SK-N-SH treated with all-trans-retinoic acid at 6 μM for 48 hours (cell line): ENCODE results near the gene FAM131C.

ENCODE experiments used
- ATAC-seq: fragments of 200-7000 bp; cut with Tn5 transposase; 3 replicates; pipeline ENCODE4 v1.9.1; 2020; ENCODE audit warnings: mild to moderate bottlenecking, moderate library complexity
- ARNTL ChIP-seq: fragments of 450-650 bp; formaldehyde crosslinking; IDR thresholded peaks from 2 replicates; pipeline ENCODE4 v1.5.0; 2020; ENCODE audit warnings: low read depth, mild to moderate bottlenecking, moderate library complexity, borderline replicate concordance
- BACH2 ChIP-seq: fragments of 250-450 bp; sonication (Bioruptor Pico); IDR thresholded peaks from 2 replicates; pipeline ENCODE4 v1.9.0; 2021; ENCODE audit warnings: mild to moderate bottlenecking, borderline replicate concordance
- GLIS3 ChIP-seq: fragments of 250-450 bp; sonication (Bioruptor Pico); IDR thresholded peaks from 2 replicates; pipeline ENCODE4 v1.5.0; 2020; ENCODE audit warnings: mild to moderate bottlenecking, moderate library complexity
- ISL1 ChIP-seq: fragments of 250-450 bp; sonication (Bioruptor Pico); IDR thresholded peaks from 2 replicates; pipeline ENCODE4 v2.1.2; 2022; ENCODE audit warnings: mild to moderate bottlenecking, moderate library complexity
- OSR1 ChIP-seq: fragments of 250-450 bp; sonication (Bioruptor Pico); IDR thresholded peaks from 2 replicates; pipeline ENCODE4 v1.8.0; 2022; ENCODE audit warnings: moderate library complexity, mild to moderate bottlenecking, inconsistent platforms
- PPARA ChIP-seq: fragments of 250-450 bp; sonication (Bioruptor Pico); IDR thresholded peaks from 2 replicates; pipeline ENCODE4 v1.5.0; 2020; ENCODE audit warnings: mild to moderate bottlenecking, borderline replicate concordance
- RARB ChIP-seq: fragments of 250-450 bp; sonication (Bioruptor Pico); IDR thresholded peaks from 2 replicates; pipeline ENCODE4 v1.8.0; 2021; ENCODE audit warnings: mild to moderate bottlenecking, moderate library complexity
- SNAI2 ChIP-seq: fragments of 250-450 bp; sonication (Bioruptor Pico); IDR thresholded peaks from 2 replicates; pipeline ENCODE4 v1.5.0; 2020; ENCODE audit warnings: mild to moderate bottlenecking, moderate library complexity
- TCF4 ChIP-seq: fragments of 250-450 bp; sonication (Bioruptor Pico); IDR thresholded peaks from 2 replicates; pipeline ENCODE4 v1.8.0; 2021; ENCODE audit warnings: mild to moderate bottlenecking, moderate library complexity, borderline replicate concordance
- TOX ChIP-seq: fragments of 250-450 bp; sonication (Bioruptor Pico); IDR thresholded peaks from 2 replicates; pipeline ENCODE4 v1.8.0; 2021; ENCODE audit warnings: mild to moderate bottlenecking, moderate library complexity, borderline replicate concordance
- ZC3H10 ChIP-seq: fragments of 250-450 bp; sonication (Bioruptor Pico); IDR thresholded peaks from 2 replicates; pipeline ENCODE4 v1.5.1; 2021; ENCODE audit warnings: mild to moderate bottlenecking, moderate library complexity
- ZFP3 ChIP-seq: fragments of 250-450 bp; sonication (Bioruptor Pico); IDR thresholded peaks from 2 replicates; pipeline ENCODE4 v1.5.0; 2020; ENCODE audit warnings: mild to moderate bottlenecking, moderate library complexity
- ZFP30 ChIP-seq: fragments of 450-650 bp; formaldehyde crosslinking; IDR thresholded peaks from 2 replicates; pipeline ENCODE4 v1.5.0; 2022; ENCODE audit warnings: mild to moderate bottlenecking, moderate library complexity
- ZNF565 ChIP-seq: fragments of 450-650 bp; formaldehyde crosslinking; conservative IDR thresholded peaks from 2 replicates; pipeline ENCODE4 v1.5.0; 2020; ENCODE audit warnings: low read depth, mild to moderate bottlenecking, moderate library complexity
- ZNF70 ChIP-seq: fragments of 450-650 bp; formaldehyde crosslinking; IDR thresholded peaks from 2 replicates; pipeline ENCODE4 v1.5.0; 2020; ENCODE audit warnings: mild to moderate bottlenecking, moderate library complexity
- ZNF8 ChIP-seq: fragments of 450-650 bp; formaldehyde crosslinking; IDR thresholded peaks from 2 replicates; pipeline ENCODE4 v1.5.0; 2020; ENCODE audit warnings: mild to moderate bottlenecking, moderate library complexity
- TF ChIP-seq, protein P1 (sequence below): fragments of 250-450 bp; sonication (Bioruptor Pico); IDR thresholded peaks from 2 replicates; pipeline ENCODE4 v1.8.0; 2021; ENCODE audit warnings: low read depth, mild to moderate bottlenecking, moderate library complexity, borderline replicate concordance
- TF ChIP-seq, protein P2 (sequence below): fragments of 250-450 bp; sonication (Bioruptor Pico); IDR thresholded peaks from 2 replicates; pipeline ENCODE4 v1.5.1; 2020; ENCODE audit warnings: low read depth, mild to moderate bottlenecking, moderate library complexity
- TF ChIP-seq, protein P3 (sequence below): fragments of 250-450 bp; sonication (Bioruptor Pico); IDR thresholded peaks from 2 replicates; pipeline ENCODE4 v1.5.1; 2021; ENCODE audit warnings: mild to moderate bottlenecking, moderate library complexity
- TF ChIP-seq, protein P4 (sequence below): fragments of 250-450 bp; sonication (Bioruptor Pico); IDR thresholded peaks from 2 replicates; pipeline ENCODE4 v1.8.0; 2020; ENCODE audit warnings: mild to moderate bottlenecking, moderate library complexity, borderline replicate concordance

Gene FAM131C

DNA sequence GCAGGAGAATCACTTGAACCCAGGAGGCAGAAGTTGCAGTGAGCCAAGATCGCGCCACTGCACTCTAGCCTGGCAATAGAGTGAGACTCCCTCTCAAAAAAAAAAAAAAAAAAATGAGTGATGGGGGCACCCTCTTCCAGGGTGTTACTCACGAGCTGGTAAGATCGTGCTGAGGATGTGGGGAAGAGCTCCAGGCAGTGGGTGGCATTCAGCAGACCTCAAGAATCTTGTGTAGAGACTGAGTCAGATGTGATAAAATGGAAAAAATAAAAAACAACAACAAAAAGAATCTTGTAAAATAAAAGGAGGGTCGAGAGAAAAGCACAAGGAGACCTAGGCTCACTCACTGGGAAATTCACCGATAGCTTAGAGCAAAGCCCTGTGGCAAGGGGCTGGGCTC, 43.9 kb upstream of the FAM131C start:
- ATAC-seq: no peak

DNA sequence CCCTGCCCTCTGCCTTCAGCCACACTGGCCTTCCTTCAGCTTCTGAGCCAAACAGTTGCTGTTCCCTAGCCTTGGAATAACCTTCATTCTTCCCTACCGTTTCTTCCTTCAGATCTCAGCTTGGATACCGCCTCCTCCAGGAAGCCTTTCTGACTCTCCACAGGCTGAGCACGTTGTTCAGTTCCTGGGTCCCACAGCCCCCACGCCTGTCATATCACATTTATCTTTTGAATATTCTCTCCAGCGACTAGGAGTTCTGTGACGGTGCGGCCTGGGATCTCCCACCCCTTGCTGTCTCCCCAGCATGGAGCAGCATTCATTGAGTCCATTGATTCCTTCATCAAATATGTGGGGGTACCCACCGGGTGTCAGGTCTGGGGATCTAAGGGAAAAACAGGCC, 43.2 kb upstream of the FAM131C start:
- ATAC-seq: no peak

More for the DNA sequence above, 43.9 kb upstream of the FAM131C start:
- no peak for TF ChIP-seq TCF4 (CRISPR knock-in tag)
- no peak for TF ChIP-seq BACH2 (CRISPR knock-in tag)
- TF ChIP-seq GLIS3 (CRISPR knock-in tag): no peak
- no peak for TF ChIP-seq ZFP30
- no peak for TF ChIP-seq ZC3H10 (CRISPR knock-in tag)
- TF ChIP-seq, protein P1, sequence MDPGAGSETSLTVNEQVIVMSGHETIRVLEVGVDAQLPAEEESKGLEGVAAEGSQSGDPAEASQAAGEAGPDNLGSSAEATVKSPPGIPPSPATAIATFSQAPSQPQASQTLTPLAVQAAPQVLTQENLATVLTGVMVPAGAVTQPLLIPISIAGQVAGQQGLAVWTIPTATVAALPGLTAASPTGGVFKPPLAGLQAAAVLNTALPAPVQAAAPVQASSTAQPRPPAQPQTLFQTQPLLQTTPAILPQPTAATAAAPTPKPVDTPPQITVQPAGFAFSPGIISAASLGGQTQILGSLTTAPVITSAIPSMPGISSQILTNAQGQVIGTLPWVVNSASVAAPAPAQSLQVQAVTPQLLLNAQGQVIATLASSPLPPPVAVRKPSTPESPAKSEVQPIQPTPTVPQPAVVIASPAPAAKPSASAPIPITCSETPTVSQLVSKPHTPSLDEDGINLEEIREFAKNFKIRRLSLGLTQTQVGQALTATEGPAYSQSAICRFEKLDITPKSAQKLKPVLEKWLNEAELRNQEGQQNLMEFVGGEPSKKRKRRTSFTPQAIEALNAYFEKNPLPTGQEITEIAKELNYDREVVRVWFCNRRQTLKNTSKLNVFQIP (CRISPR knock-in tag): no peak
- no peak for TF ChIP-seq ZNF70 (CRISPR knock-in tag)
- TF ChIP-seq, protein P2, sequence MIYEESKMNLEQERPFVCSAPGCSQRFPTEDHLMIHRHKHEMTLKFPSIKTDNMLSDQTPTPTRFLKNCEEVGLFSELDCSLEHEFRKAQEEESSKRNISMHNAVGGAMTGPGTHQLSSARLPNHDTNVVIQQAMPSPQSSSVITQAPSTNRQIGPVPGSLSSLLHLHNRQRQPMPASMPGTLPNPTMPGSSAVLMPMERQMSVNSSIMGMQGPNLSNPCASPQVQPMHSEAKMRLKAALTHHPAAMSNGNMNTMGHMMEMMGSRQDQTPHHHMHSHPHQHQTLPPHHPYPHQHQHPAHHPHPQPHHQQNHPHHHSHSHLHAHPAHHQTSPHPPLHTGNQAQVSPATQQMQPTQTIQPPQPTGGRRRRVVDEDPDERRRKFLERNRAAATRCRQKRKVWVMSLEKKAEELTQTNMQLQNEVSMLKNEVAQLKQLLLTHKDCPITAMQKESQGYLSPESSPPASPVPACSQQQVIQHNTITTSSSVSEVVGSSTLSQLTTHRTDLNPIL: no peak
- no peak for TF ChIP-seq ARNTL (CRISPR knock-in tag)
- no peak for TF ChIP-seq TOX (CRISPR knock-in tag)
- TF ChIP-seq PPARA (CRISPR knock-in tag): no peak
- TF ChIP-seq SNAI2 (CRISPR knock-in tag): no peak
- TF ChIP-seq ZNF8: no peak
- TF ChIP-seq, protein P3, sequence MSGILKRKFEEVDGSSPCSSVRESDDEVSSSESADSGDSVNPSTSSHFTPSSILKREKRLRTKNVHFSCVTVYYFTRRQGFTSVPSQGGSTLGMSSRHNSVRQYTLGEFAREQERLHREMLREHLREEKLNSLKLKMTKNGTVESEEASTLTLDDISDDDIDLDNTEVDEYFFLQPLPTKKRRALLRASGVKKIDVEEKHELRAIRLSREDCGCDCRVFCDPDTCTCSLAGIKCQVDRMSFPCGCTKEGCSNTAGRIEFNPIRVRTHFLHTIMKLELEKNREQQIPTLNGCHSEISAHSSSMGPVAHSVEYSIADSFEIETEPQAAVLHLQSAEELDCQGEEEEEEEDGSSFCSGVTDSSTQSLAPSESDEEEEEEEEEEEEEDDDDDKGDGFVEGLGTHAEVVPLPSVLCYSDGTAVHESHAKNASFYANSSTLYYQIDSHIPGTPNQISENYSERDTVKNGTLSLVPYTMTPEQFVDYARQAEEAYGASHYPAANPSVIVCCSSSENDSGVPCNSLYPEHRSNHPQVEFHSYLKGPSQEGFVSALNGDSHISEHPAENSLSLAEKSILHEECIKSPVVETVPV (CRISPR knock-in tag): no peak
- TF ChIP-seq ZNF565 (CRISPR knock-in tag): no peak
- no peak for TF ChIP-seq ZFP3

More for the DNA sequence above, 43.2 kb upstream of the FAM131C start:
- TF ChIP-seq, protein P3 (CRISPR knock-in tag): no peak
- no peak for TF ChIP-seq ZNF70 (CRISPR knock-in tag)
- TF ChIP-seq ISL1 (CRISPR knock-in tag): no peak
- TF ChIP-seq, protein P4, sequence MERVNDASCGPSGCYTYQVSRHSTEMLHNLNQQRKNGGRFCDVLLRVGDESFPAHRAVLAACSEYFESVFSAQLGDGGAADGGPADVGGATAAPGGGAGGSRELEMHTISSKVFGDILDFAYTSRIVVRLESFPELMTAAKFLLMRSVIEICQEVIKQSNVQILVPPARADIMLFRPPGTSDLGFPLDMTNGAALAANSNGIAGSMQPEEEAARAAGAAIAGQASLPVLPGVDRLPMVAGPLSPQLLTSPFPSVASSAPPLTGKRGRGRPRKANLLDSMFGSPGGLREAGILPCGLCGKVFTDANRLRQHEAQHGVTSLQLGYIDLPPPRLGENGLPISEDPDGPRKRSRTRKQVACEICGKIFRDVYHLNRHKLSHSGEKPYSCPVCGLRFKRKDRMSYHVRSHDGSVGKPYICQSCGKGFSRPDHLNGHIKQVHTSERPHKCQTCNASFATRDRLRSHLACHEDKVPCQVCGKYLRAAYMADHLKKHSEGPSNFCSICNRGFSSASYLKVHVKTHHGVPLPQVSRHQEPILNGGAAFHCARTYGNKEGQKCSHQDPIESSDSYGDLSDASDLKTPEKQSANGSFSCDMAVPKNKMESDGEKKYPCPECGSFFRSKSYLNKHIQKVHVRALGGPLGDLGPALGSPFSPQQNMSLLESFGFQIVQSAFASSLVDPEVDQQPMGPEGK (CRISPR knock-in tag): no peak
- no peak for TF ChIP-seq OSR1 (CRISPR knock-in tag)
- no peak for TF ChIP-seq ZC3H10 (CRISPR knock-in tag)
- TF ChIP-seq TCF4 (CRISPR knock-in tag): no peak
- TF ChIP-seq, protein P1 (CRISPR knock-in tag): no peak
- no peak for TF ChIP-seq GLIS3 (CRISPR knock-in tag)
- no peak for TF ChIP-seq BACH2 (CRISPR knock-in tag)
- TF ChIP-seq, protein P2: no peak
- TF ChIP-seq ZNF565 (CRISPR knock-in tag): no peak
- TF ChIP-seq RARB (CRISPR knock-in tag): no peak
- TF ChIP-seq TOX (CRISPR knock-in tag): no peak
